GM19372 (cell line): ENCODE results near the gene BLVRA.
"Not testable (repeated sequence)": the region's sequence is repeated elsewhere in the genome, so short reads cannot be mapped to it uniquely, and the experiment has no call there.

Experiments
- ATAC-seq: cut with Tn5 transposase; IDR thresholded peaks from one replicate; pipeline ENCODE4 v1.9.1; 2021; ENCODE audit warnings: mild to moderate bottlenecking, low read depth, moderate library complexity; ENCODE audit not compliant: unreplicated experiment

The BLVRA gene

GRCh38 chr7:43790834-43791233, 32.4 kb downstream of the BLVRA start:
- no peak for ATAC-seq

- ATAC-seq, result no peak
Observed at GRCh38 chr7:43791665-43792064, 33.2 kb downstream of the BLVRA start.

GRCh38 chr7:43792471-43793150, 34.1 kb downstream of the BLVRA start:
- no peak for ATAC-seq

GRCh38 chr7:43799605-43800004, 41.1 kb downstream of the BLVRA start:
- no peak for ATAC-seq

GRCh38 chr7:43803865-43804264, 45.4 kb downstream of the BLVRA start:
- no peak for ATAC-seq

GRCh38 chr7:43808410-43808809, 49.9 kb downstream of the BLVRA start:
- ATAC-seq, result no peak

- not testable (repeated sequence) for ATAC-seq
Observed at GRCh38 chr7:43810195-43810941, 51.9 kb downstream of the BLVRA start.

GRCh38 chr7:43815373-43815772, 56.9 kb downstream of the BLVRA start:
- no peak for ATAC-seq

GRCh38 chr7:43816046-43816797, 57.7 kb downstream of the BLVRA start:
- ATAC-seq, result not testable (repeated sequence)

GRCh38 chr7:43823425-43823824, 64.9 kb downstream of the BLVRA start:
- ATAC-seq, result not testable (repeated sequence)

GRCh38 chr7:43823941-43824340, 65.5 kb downstream of the BLVRA start:
- no peak for ATAC-seq

GRCh38 chr7:43824513-43824912, 66.0 kb downstream of the BLVRA start:
- ATAC-seq, result not testable (repeated sequence)

- ATAC-seq, result no peak
Observed at GRCh38 chr7:43824963-43825362, 66.5 kb downstream of the BLVRA start.

GRCh38 chr7:43825391-43825808, 66.9 kb downstream of the BLVRA start:
- ATAC-seq, result no peak

GRCh38 chr7:43830917-43831316, 72.4 kb downstream of the BLVRA start:
- not testable (repeated sequence) for ATAC-seq

- ATAC-seq, result no peak
Observed at GRCh38 chr7:43834463-43835251, 76.2 kb downstream of the BLVRA start.

GRCh38 chr7:43838201-43838658, 79.8 kb downstream of the BLVRA start:
- no peak for ATAC-seq

GRCh38 chr7:43843296-43843695, 84.8 kb downstream of the BLVRA start:
- ATAC-seq, result no peak

- ATAC-seq, result no peak
Observed at GRCh38 chr7:43844257-43844656, 85.8 kb downstream of the BLVRA start.

- no peak for ATAC-seq
Observed at GRCh38 chr7:43844662-43845061, 86.2 kb downstream of the BLVRA start.
